DND-41 (cell line): ENCODE results near the gene CLTA.

ENCODE experiments used
- EZH2 ChIP-seq: IDR thresholded peaks from 3 replicates; pipeline ENCODE4 v1.6.1; 2012; ENCODE audit warnings: borderline replicate concordance, low read depth, mild to moderate bottlenecking, moderate library complexity, low read length, inconsistent platforms; ENCODE audit not compliant: severe bottlenecking
- TF ChIP-seq, protein P1 (sequence below): IDR thresholded peaks from 2 replicates; pipeline ENCODE4 v1.5.1; 2012; ENCODE audit warnings: borderline replicate concordance, low read length, moderate library complexity, mild to moderate bottlenecking; ENCODE audit not compliant: poor library complexity, severe bottlenecking; ENCODE audit errors: extremely low read depth

DNA sequence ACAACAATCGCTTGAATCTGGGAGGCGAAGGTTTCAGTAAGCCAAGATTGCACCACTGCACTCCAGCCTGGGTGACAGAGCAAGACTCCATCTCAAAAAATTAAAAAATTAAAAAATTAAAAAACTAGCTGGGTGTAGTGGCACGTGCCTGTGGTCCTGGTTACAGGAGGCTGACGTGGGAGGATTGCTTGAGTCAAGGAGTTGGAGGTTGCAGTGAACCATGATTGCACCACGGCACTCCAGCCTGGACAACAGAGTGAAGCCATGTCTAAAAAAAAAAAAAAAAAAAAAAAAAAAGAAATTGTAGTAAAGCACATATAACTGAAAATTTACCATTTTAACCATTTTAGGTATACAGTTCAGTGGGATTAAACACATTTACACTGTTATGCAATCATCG is 34.6 kb upstream of the CLTA start:
- TF ChIP-seq, protein P1, sequence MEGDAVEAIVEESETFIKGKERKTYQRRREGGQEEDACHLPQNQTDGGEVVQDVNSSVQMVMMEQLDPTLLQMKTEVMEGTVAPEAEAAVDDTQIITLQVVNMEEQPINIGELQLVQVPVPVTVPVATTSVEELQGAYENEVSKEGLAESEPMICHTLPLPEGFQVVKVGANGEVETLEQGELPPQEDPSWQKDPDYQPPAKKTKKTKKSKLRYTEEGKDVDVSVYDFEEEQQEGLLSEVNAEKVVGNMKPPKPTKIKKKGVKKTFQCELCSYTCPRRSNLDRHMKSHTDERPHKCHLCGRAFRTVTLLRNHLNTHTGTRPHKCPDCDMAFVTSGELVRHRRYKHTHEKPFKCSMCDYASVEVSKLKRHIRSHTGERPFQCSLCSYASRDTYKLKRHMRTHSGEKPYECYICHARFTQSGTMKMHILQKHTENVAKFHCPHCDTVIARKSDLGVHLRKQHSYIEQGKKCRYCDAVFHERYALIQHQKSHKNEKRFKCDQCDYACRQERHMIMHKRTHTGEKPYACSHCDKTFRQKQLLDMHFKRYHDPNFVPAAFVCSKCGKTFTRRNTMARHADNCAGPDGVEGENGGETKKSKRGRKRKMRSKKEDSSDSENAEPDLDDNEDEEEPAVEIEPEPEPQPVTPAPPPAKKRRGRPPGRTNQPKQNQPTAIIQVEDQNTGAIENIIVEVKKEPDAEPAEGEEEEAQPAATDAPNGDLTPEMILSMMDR: no peak
- no peak for TF ChIP-seq EZH2
